IMR-90 (cell line): ENCODE results near the gene NR5A2. TPM values are rescaled to one million over a fixed set of nuclear protein-coding genes. Genes with fewer than 3 reads are reported as not detected.

Source experiments
- ATAC-seq: fragments of 200-7000 bp; cut with Tn5 transposase; 2 replicates; pipeline ENCODE4 v1.9.1; 2020; ENCODE audit warnings: low read depth, mild to moderate bottlenecking, moderate library complexity
- BruUV-seq: library from RNA; stranded (reverse); fragments of 400-500 nt; replicated peaks from 2 replicates; lab custom pipeline; 2021; lab: Mats Ljungman, UMichigan
- CTCF ChIA-PET: fragments of 300-600 bp; formaldehyde crosslinking; extraction: SDS; loops from one replicate; lab custom pipeline; 2021; ENCODE audit warnings: antibody characterized with exemption; lab: Yijun Ruan, JAX
- POLR2A ChIA-PET: fragments of 300-600 bp; sonication (Branson Sonifier 250); formaldehyde crosslinking; loops from one replicate; lab custom pipeline; 2022; ENCODE audit warnings: antibody characterized with exemption; ENCODE audit not compliant: unreplicated experiment; lab: Charles Lee
- DNase-seq: peaks from one replicate; pipeline ENCODE4 v3.0.0; 2013
- H2AFZ ChIP-seq: replicated peaks from 2 replicates; pipeline ENCODE3; 2013; ENCODE audit warnings: low read length, mild to moderate bottlenecking; ENCODE audit not compliant: poor library complexity
- H2AK5ac ChIP-seq: 2 replicates; pipeline ENCODE4 v1.6.1; 2013; ENCODE audit warnings: low read depth, low read length, inconsistent platforms
- H2AK9ac ChIP-seq: replicated peaks from 2 replicates; pipeline ENCODE3; 2013; ENCODE audit warnings: mild to moderate bottlenecking, low read depth, low read length, moderate library complexity; ENCODE audit not compliant: poor library complexity
- H2BK120ac ChIP-seq: 2 replicates; pipeline ENCODE4 v1.6.1; 2013; ENCODE audit warnings: low read depth, low read length, inconsistent platforms
- H2BK15ac ChIP-seq: 3 replicates; pipeline ENCODE4 v1.6.1; 2013; ENCODE audit warnings: low read depth, low read length, inconsistent platforms
- H2BK20ac ChIP-seq: 2 replicates; pipeline ENCODE4 v1.6.1; 2013; ENCODE audit warnings: low read depth, mild to moderate bottlenecking, inconsistent platforms, low read length, moderate library complexity
- H2BK5ac ChIP-seq: 2 replicates; pipeline ENCODE4 v1.6.1; 2013; ENCODE audit warnings: mild to moderate bottlenecking, low read depth, low read length, inconsistent platforms; ENCODE audit not compliant: poor library complexity, severe bottlenecking
- H3K14ac ChIP-seq: replicated peaks from 2 replicates; pipeline ENCODE4 v1.6.1; 2013; ENCODE audit warnings: low read depth, low read length, inconsistent platforms
- H3K18ac ChIP-seq: 2 replicates; pipeline ENCODE4 v1.6.1; 2013; ENCODE audit warnings: low read depth, low read length, control low read depth
- H3K23ac ChIP-seq: 2 replicates; pipeline ENCODE4 v1.6.1; 2013; ENCODE audit warnings: low read depth, low read length, inconsistent platforms
- H3K27ac ChIP-seq: 2 replicates; pipeline ENCODE4 v1.5.1; 2013; ENCODE audit warnings: mild to moderate bottlenecking, control low read depth, low read length; ENCODE audit not compliant: insufficient read depth
- H3K27me3 ChIP-seq: 2 replicates; pipeline ENCODE4 v1.6.1; 2013; ENCODE audit warnings: low read length; ENCODE audit not compliant: control insufficient read depth, insufficient read depth
- H3K36me3 ChIP-seq: 2 replicates; pipeline ENCODE4 v1.6.1; 2013; ENCODE audit warnings: low read length, mixed read lengths; ENCODE audit not compliant: control insufficient read depth, insufficient read depth
- H3K4ac ChIP-seq: 2 replicates; pipeline ENCODE4 v1.6.1; 2013; ENCODE audit warnings: low read depth, low read length, inconsistent platforms
- H3K4me1 ChIP-seq: 2 replicates; pipeline ENCODE4 v1.6.1; 2013; ENCODE audit warnings: low read length, mixed read lengths; ENCODE audit not compliant: control insufficient read depth, insufficient read depth
- H3K4me2 ChIP-seq: 2 replicates; pipeline ENCODE4 v1.6.1; 2013; ENCODE audit warnings: low read depth, mild to moderate bottlenecking, control low read depth, low read length, moderate library complexity
- H3K4me3 ChIP-seq: 2 replicates; pipeline ENCODE4 v1.5.1; 2013; ENCODE audit warnings: low read depth, mild to moderate bottlenecking, control low read depth, low read length, moderate library complexity; ENCODE audit not compliant: insufficient read depth
- H3K56ac ChIP-seq: 2 replicates; pipeline ENCODE4 v1.6.1; 2013; ENCODE audit warnings: low read length, inconsistent platforms; ENCODE audit not compliant: insufficient read depth; ENCODE audit errors: extremely low read depth
- H3K79me1 ChIP-seq, 2 experiments: 2 replicates each; pipeline ENCODE4 v1.6.1; 2013; ENCODE audit warnings: low read length in 2 of 2, inconsistent platforms in 1 of 2, low read depth in 1 of 2
- H3K9ac ChIP-seq: 2 replicates; pipeline ENCODE4 v1.6.1; 2013; ENCODE audit warnings: low read depth, low read length, control low read depth
- H3K9me1 ChIP-seq: 2 replicates; pipeline ENCODE4 v1.6.1; 2013; ENCODE audit warnings: low read length, inconsistent platforms; ENCODE audit not compliant: insufficient read depth
- H3K9me3 ChIP-seq: 2 replicates; pipeline ENCODE4 v1.6.1; 2013; ENCODE audit warnings: low read length; ENCODE audit not compliant: control insufficient read depth, insufficient read depth
- H4K20me1 ChIP-seq: 2 replicates; pipeline ENCODE4 v1.6.1; 2013; ENCODE audit warnings: low read length, inconsistent platforms; ENCODE audit not compliant: insufficient read depth
- H4K5ac ChIP-seq: 2 replicates; pipeline ENCODE4 v1.6.1; 2013; ENCODE audit warnings: mild to moderate bottlenecking, low read depth, low read length, control low read depth
- H4K8ac ChIP-seq, 2 experiments: 2 replicates each; pipeline ENCODE4 v1.6.1; 2013; ENCODE audit warnings: low read depth in 2 of 2, low read length in 2 of 2, control low read depth in 1 of 2, inconsistent platforms in 1 of 2
- H4K91ac ChIP-seq: 2 replicates; pipeline ENCODE4 v1.6.1; 2013; ENCODE audit warnings: low read depth, low read length, inconsistent platforms; ENCODE audit not compliant: insufficient read depth
- BHLHE40 ChIP-seq: fragments of 150-350 bp; IDR thresholded peaks from 2 replicates; pipeline ENCODE4 v1.6.1; 2016; ENCODE audit warnings: mild to moderate bottlenecking, low read depth, low read length
- CEBPB ChIP-seq: IDR thresholded peaks from 2 replicates; pipeline ENCODE4 v1.6.1; 2012; ENCODE audit warnings: low read depth, low read length, improper control_type of control experiment
- CHD1 ChIP-seq: IDR thresholded peaks from 2 replicates; pipeline ENCODE4 v1.6.1; 2012; ENCODE audit warnings: low read depth, low read length, improper control_type of control experiment
- FOS ChIP-seq: fragments of 150-350 bp; IDR thresholded peaks from 2 replicates; pipeline ENCODE4 v1.6.1; 2016; ENCODE audit warnings: low read depth, low read length
- MAFK ChIP-seq: IDR thresholded peaks from 2 replicates; pipeline ENCODE4 v1.6.1; 2012; ENCODE audit warnings: low read depth, low read length, improper control_type of control experiment
- MAZ ChIP-seq: IDR thresholded peaks from 2 replicates; pipeline ENCODE4 v1.6.1; 2012; ENCODE audit warnings: low read depth, mild to moderate bottlenecking, low read length, improper control_type of control experiment, moderate library complexity, borderline replicate concordance
- MXI1 ChIP-seq: IDR thresholded peaks from 2 replicates; pipeline ENCODE4 v1.6.1; 2012; ENCODE audit warnings: low read depth, mild to moderate bottlenecking, low read length, moderate library complexity, borderline replicate concordance
- NFE2L2 ChIP-seq: fragments of 150-350 bp; IDR thresholded peaks from 2 replicates; pipeline ENCODE4 v1.6.1; 2016; ENCODE audit warnings: low read depth, mild to moderate bottlenecking, low read length
- POLR2A ChIP-seq: IDR thresholded peaks from 2 replicates; pipeline ENCODE4 v1.6.1; 2012; ENCODE audit warnings: mild to moderate bottlenecking, low read depth, low read length
- RAD21 ChIP-seq: IDR thresholded peaks from 2 replicates; pipeline ENCODE4 v1.6.1; 2012; ENCODE audit warnings: low read length, improper control_type of control experiment
- RCOR1 ChIP-seq: IDR thresholded peaks from 2 replicates; pipeline ENCODE4 v1.6.1; 2012; ENCODE audit warnings: mild to moderate bottlenecking, low read length, improper control_type of control experiment; ENCODE audit not compliant: insufficient replicate concordance
- RFX5 ChIP-seq: IDR thresholded peaks from 2 replicates; pipeline ENCODE4 v1.8.0; 2012; ENCODE audit warnings: low read depth, mild to moderate bottlenecking, low read length, moderate library complexity
- SMC3 ChIP-seq: fragments of 150-350 bp; IDR thresholded peaks from 2 replicates; pipeline ENCODE4 v1.6.1; 2016; ENCODE audit warnings: low read depth, mild to moderate bottlenecking, antibody characterized with exemption, low read length, moderate library complexity
- WGBS, 2 experiments: methylation state at CpG; one replicate each; pipeline versions ENCODE4 v1.1.5 to v1.1.7; 2013; ENCODE audit warnings: missing lambda C conversion rate in 2 of 2; ENCODE audit not compliant: insufficient read length in 1 of 2; ENCODE audit errors: extremely low coverage in 2 of 2; 5-methylcytosine and 5-hydroxymethylcytosine counted together
- dilution Hi-C: fragments of 300-500 bp; cut with HindIII; formaldehyde crosslinking; loops from one replicate; pipeline ENCODE4 v1.14.3; 2018; ENCODE audit warnings: low sequenced_read_pairs; ENCODE audit not compliant: unreplicated experiment
- in situ Hi-C: fragments of 300-500 bp; cut with MboI; formaldehyde crosslinking; loops from 3 replicates; pipeline ENCODE4 v1.14.3; 2019; ENCODE audit warnings: low sequenced_read_pairs, inconsistent platforms, mixed read lengths
- intact Hi-C: fragments of 100-400 bp; cut with micrococcal nuclease; formaldehyde crosslinking; loops from 2 replicates; pipeline ENCODE4 v1.10.0; 2022
- polyA plus RNA-seq, 3 experiments: library from polyadenylated mRNA; depleted of rRNA; stranded (reverse); fragments of >200 nt; gene quantifications; 2 replicates each; pipeline ENCODE4 v1.2.3, GENCODE V29; 2012; ENCODE audit warnings: low replicate concordance in 1 of 3
- total RNA-seq: library from RNA; depleted of rRNA; stranded (reverse); fragments of >200 nt; gene quantifications from 2 replicates; pipeline ENCODE4 v1.2.3, GENCODE V29; 2012
- TF ChIP-seq, protein P1 (sequence below): fragments of 150-350 bp; IDR thresholded peaks from 2 replicates; pipeline ENCODE4 v1.6.1; 2016; ENCODE audit warnings: low read depth, mild to moderate bottlenecking, low read length, moderate library complexity, borderline replicate concordance
- TF ChIP-seq, protein P2 (sequence below): conservative IDR thresholded peaks from 2 replicates; pipeline ENCODE4 v1.5.1; 2012; ENCODE audit warnings: mild to moderate bottlenecking, low read depth, low read length, improper control_type of control experiment
- TF ChIP-seq, protein P3 (sequence below): fragments of 150-350 bp; IDR thresholded peaks from 2 replicates; pipeline ENCODE4 v1.6.1; 2017; ENCODE audit warnings: mild to moderate bottlenecking, antibody characterized with exemption, low read length, low read depth

Gene NR5A2
- total and polyA plus RNA-seq, 2 of the 4 experiments (the other 2 are of a cell fraction), result 0.03 to 0.18 TPM

DNA sequence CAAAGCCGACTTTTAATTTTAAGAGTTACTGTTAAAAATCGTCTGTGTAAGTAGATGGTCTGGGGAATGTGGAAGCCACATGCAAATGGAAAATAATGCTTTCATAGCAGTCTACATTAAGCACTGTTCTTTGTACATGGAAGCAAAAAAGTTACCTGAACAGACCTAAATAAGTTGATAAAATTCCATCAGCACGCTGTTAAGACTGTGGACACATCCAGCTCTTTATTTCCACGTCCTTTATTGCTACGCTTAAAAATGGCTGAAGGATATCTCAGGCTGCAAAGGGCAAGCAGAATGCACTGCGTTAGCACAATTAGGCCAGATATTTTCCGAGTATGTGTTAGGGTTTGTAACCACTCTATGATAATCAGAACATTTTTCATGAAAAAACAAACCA is 22.3 kb downstream of the NR5A2 start:
- DNase-seq (no peak), ATAC-seq (no peak)
- no TSS peak for BruUV-seq
- Histone ChIP-seq H3K4me2 (no peak overlapping the region), H3K9ac (no peak overlapping the region), H4K8ac (no peak overlapping the region), H2BK15ac (no peak overlapping the region), H2BK120ac (no peak overlapping the region), H3K56ac (no peak overlapping the region), H3K9me3 (no peaks in the 10 kb centered on the region), H4K91ac (no peak overlapping the region), H2BK20ac (no peak overlapping the region), H2AK9ac (no peak overlapping the region), H3K23ac (no peak overlapping the region), H3K79me1 (no peaks in the 10 kb centered on the region), H3K27me3 (peaks cover 2% of the 10 kb centered on the region; the same call in 1 of the 2 replicates), H4K20me1 (no peaks in the 10 kb centered on the region), H4K5ac (no peak overlapping the region), H3K36me3 (no peaks in the 10 kb centered on the region), H3K4ac (no peak overlapping the region), H3K14ac (no peak overlapping the region), H3K9me1 (peaks cover 5% of the 10 kb centered on the region; the same call in 1 of the 2 replicates), H2AFZ (no peak overlapping the region), H3K4me3 (no peak overlapping the region), H2AK5ac (no peak overlapping the region), H3K18ac (no peak overlapping the region), H2BK5ac (no peak overlapping the region), H3K4me1 (no peaks in the 10 kb centered on the region), H3K27ac (no peak overlapping the region)
- in situ Hi-C loops, result no loop called here
- CTCF ChIA-PET, result no interaction called here
- POLR2A ChIA-PET, result no interaction called here
- dilution Hi-C loops, result no loop called here
- intact Hi-C loops, result no loop called here
- TF ChIP-seq CEBPB (no peak), CHD1 (no peak), BHLHE40 (no peak), MXI1 (no peak), POLR2A (no peak), RAD21 (no peak), RFX5 (no peak), MAFK (no peak), NFE2L2 (no peak), FOS (no peak), SMC3 (no peak), MAZ (no peak), RCOR1 (no peak)
- TF ChIP-seq, protein P1, sequence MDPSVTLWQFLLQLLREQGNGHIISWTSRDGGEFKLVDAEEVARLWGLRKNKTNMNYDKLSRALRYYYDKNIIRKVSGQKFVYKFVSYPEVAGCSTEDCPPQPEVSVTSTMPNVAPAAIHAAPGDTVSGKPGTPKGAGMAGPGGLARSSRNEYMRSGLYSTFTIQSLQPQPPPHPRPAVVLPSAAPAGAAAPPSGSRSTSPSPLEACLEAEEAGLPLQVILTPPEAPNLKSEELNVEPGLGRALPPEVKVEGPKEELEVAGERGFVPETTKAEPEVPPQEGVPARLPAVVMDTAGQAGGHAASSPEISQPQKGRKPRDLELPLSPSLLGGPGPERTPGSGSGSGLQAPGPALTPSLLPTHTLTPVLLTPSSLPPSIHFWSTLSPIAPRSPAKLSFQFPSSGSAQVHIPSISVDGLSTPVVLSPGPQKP, result no peak
- TF ChIP-seq, protein P2, sequence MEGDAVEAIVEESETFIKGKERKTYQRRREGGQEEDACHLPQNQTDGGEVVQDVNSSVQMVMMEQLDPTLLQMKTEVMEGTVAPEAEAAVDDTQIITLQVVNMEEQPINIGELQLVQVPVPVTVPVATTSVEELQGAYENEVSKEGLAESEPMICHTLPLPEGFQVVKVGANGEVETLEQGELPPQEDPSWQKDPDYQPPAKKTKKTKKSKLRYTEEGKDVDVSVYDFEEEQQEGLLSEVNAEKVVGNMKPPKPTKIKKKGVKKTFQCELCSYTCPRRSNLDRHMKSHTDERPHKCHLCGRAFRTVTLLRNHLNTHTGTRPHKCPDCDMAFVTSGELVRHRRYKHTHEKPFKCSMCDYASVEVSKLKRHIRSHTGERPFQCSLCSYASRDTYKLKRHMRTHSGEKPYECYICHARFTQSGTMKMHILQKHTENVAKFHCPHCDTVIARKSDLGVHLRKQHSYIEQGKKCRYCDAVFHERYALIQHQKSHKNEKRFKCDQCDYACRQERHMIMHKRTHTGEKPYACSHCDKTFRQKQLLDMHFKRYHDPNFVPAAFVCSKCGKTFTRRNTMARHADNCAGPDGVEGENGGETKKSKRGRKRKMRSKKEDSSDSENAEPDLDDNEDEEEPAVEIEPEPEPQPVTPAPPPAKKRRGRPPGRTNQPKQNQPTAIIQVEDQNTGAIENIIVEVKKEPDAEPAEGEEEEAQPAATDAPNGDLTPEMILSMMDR, result no peak
- TF ChIP-seq, protein P3, sequence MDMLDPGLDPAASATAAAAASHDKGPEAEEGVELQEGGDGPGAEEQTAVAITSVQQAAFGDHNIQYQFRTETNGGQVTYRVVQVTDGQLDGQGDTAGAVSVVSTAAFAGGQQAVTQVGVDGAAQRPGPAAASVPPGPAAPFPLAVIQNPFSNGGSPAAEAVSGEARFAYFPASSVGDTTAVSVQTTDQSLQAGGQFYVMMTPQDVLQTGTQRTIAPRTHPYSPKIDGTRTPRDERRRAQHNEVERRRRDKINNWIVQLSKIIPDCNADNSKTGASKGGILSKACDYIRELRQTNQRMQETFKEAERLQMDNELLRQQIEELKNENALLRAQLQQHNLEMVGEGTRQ, result no peak
- WGBS, 2 experiments, result no CpG with 5 or more reads among the region's 7 CpGs
